ENCODE data around the gene NRN1.

GRCh38 chr6:5960456-5960855, 46.3 kb downstream of the NRN1 start:
- TF ChIP-seq YY1 (IDR thresholded peaks at IDR 0.05; ENCODE audit: low read depth) (no peak), CTCF (IDR thresholded peaks at IDR 0.05) (no peak), JUND (IDR thresholded peaks at IDR 0.05) (no peak), IRF3 (IDR thresholded peaks at IDR 0.05; ENCODE audit: low read depth, low read length) (no peak), EP300 (IDR thresholded peaks at IDR 0.05; ENCODE audit: borderline replicate concordance in 1 of 2, low read depth in 1 of 2, low read length in 1 of 2) (no peak), RCOR1 (IDR thresholded peaks at IDR 0.05; ENCODE audit: low read length) (no peak), RXRA (IDR thresholded peaks at IDR 0.05; ENCODE audit: borderline replicate concordance, low read depth) (no peak), REST (IDR thresholded peaks at IDR 0.05; ENCODE audit: low read depth, low read length) (no peak), MEF2A (IDR thresholded peaks at IDR 0.05; ENCODE audit: borderline replicate concordance, low read depth) (no peak), RFX5 (IDR thresholded peaks at IDR 0.05; ENCODE audit: low read length) (no peak), NRF1 (IDR thresholded peaks at IDR 0.05; ENCODE audit: low read depth, low read length) (no peak), POLR2AphosphoS5 (IDR thresholded peaks at IDR 0.05; ENCODE audit: low read depth, low read length) (no peak), EZH2phosphoT487 (IDR thresholded peaks at IDR 0.05; ENCODE audit: borderline replicate concordance, low read depth) (no peak), SIN3A (IDR thresholded peaks at IDR 0.05; ENCODE audit: borderline replicate concordance, low read depth, low read length) (no peak)

All from SK-N-SH (cell line).